ENCODE measurements around the gene FBRS. TPM values are rescaled to one million over a fixed set of nuclear protein-coding genes. Genes with fewer than 3 reads are reported as not detected.
A peak's percentile ranks its signal among the peaks of the same experiment; 100 is the strongest.

The FBRS gene
- total and polyA plus RNA-seq, 10 of the 15 experiments (the other 5 are each of a cell fraction or from before 2014, with no cell fraction given), result 0.45 to 87.6 (median 14.6) TPM

GRCh38 chr16:30659507-30660423 lies 1.5 kb downstream of the FBRS start (continued):
- TF ChIP-seq CUX1 (IDR thresholded peaks at IDR 0.05; ENCODE audit: insufficient replicate concordance, low read depth, low read length) (no peak), PKNOX1 (IDR thresholded peaks at IDR 0.05) (peak; percentile 61), SMC3 (IDR thresholded peaks at IDR 0.05; ENCODE audit: borderline replicate concordance, low read length) (no peak), MEF2A (IDR thresholded peaks at IDR 0.05; ENCODE audit: insufficient read depth, low read depth, low read length) (no peak), CBFB (IDR thresholded peaks at IDR 0.05; ENCODE audit: low read depth) (no peak), NFYB (IDR thresholded peaks at IDR 0.05; ENCODE audit: insufficient read depth, low read depth, low read length) (no peak), RELB (IDR thresholded peaks at IDR 0.05; ENCODE audit: low read depth) (no peak), EED (IDR thresholded peaks at IDR 0.05; ENCODE audit: low read depth) (no peak), NR2F1 (conservative IDR thresholded peaks at IDR 0.05) (0 out of 2 replicates have a peak, but pooled peaks have one; percentile 40), TAF1 (IDR thresholded peaks at IDR 0.05; ENCODE audit: borderline replicate concordance, low read depth, low read length) (0 out of 2 replicates have a peak, but pooled peaks have one; percentile 8), FOXK2 (IDR thresholded peaks at IDR 0.05) (no peak), ZBTB11 (CRISPR knock-in tag; IDR thresholded peaks at IDR 0.05) (no peak), POU2F2 (IDR thresholded peaks at IDR 0.05; ENCODE audit: borderline replicate concordance, low read depth, low read length) (no peak)
